ENCODE data around the gene AMTN.

Gene AMTN

DNA sequence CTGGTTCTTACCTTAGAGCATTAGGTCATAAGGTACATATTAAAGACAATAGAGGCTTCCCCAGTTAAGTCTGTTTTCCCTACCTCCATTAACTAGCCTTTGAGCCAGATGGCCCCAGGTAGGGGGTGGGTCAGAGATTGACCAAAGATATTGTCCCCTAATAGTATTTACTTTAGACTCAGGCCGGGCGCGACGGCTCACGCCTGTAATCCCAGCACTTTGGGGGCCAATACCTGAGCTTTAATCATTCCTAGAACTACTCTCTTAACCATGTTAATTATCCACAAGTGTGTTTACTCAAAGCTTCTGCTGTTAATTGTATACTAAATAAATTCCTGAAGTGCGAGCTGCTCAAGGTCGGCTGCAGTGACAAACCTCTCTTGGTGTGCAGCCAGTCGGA, 45.7 kb downstream of the AMTN start:
- DNase-seq, result no peak

DNA sequence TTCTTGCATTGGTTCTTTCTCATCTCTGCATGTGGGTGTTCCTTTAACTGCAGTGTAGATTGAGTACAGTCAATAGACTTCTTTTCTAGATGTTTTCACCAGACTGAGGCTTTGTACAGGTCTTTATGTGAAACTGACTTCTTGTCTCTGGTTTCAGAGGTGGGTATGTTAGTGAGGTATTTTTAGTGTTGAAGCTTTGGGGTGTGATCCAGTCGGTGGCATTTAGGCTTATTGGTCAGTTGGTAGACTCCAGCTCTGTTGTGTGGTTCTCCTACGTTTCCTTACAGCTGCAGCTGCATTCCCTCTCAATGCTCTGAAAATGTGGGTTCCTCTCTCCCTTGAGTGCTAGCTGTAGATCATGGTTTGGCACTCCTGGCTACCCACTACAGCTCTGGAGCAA, 52.4 kb downstream of the AMTN start:
- no peak for DNase-seq

DNA sequence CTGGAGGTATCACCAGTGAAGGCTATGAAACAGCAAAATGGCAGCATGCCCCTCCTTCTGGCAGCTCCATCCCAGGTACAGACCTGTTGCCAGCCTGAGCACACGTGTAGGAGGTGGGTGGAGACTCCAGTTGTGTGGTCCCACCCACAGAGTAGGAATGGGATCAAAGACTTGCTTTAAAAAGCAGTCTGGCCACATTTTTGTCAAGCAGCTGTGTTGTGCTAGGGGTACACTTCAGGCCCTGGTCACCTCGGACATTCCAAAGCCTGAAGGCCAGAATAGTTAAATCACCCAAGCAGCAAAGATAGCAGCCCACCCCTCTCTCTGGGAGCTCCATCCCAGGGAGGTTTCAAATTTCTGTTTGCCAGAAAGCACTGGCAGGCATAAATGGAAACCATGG, 53.4 kb downstream of the AMTN start:
- no peak for DNase-seq

DNA sequence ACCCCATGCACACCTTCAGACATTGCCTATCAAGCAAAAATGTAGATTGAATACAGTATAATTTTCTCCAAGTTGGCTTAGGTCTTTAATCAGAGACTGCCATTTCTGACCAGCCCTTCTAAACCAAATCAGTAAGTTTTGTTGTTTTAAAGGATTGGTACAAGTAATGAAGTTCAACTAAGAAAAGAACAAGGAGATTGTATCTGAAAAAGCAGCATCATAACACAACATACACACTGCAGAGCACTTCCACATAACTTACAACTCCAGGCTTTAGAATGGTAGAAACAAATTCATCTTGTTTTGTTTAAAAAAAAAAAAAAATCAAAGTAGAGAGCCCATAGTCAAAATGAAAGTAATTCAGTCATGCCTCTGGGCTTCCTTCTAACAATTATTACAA, 57.6 kb downstream of the AMTN start:
- no peak for DNase-seq

DNA sequence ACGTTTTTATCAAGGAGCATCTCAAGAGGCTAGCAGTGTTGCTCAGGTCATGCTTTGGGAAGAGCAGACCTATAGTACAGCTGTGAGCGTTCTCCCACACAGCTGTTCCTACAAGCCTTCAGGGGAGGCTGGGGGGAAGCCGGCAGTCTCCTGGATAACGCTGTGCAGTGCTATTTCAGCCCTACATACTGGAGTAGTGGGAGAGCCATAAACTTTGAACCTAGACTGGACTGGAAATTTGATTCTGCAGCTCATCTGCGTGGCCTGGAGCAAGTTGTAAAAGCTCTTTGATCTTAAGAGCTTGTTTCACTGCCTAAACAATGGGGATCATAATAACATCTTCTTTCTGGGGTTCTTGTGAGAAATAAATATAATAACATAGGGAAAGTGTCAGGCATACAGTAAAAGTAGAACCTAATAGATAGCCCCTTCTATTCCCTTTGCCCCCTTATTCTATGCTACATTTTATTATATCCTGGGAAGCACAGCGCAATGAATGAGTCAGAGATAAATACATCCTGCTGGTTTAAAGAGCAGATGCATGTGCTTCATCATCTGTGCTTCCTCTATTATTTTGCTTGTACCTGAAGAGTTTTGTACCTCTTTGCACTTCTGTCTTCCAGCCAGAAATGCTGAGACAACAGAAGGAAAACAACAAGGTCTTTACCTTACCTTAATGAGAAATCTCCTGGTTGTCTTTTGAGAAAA, 59.0 kb downstream of the AMTN start:
- no peak for DNase-seq

DNA sequence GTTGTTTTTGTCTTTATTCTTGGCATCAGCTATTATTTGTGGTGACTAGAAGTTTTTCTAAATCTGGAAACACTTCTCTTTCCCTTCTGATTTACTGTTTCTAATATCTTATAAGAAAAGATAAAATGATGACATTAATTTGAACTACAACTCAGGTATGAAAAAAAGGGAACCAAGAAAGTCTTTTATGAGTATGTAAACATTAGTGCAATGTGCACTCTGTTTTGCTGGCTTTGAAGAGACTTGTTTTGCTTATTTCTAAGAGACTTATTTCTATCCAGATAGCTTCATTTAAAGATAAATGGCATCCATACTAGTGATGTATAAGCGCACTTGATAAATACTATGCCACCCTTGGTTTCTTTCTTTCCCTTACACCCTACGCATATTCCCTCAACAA, 63.6 kb downstream of the AMTN start:
- DNase-seq, result no peak
